ENCODE results near the gene SLC13A3. TPM values are rescaled to one million over a fixed set of nuclear protein-coding genes. Genes with fewer than 3 reads are reported as not detected.
A peak's percentile ranks its signal among the peaks of the same experiment; 100 is the strongest.

SLC13A3 gene
- total RNA-seq, 1 donor from 2014 or later, result not detected

DNA sequence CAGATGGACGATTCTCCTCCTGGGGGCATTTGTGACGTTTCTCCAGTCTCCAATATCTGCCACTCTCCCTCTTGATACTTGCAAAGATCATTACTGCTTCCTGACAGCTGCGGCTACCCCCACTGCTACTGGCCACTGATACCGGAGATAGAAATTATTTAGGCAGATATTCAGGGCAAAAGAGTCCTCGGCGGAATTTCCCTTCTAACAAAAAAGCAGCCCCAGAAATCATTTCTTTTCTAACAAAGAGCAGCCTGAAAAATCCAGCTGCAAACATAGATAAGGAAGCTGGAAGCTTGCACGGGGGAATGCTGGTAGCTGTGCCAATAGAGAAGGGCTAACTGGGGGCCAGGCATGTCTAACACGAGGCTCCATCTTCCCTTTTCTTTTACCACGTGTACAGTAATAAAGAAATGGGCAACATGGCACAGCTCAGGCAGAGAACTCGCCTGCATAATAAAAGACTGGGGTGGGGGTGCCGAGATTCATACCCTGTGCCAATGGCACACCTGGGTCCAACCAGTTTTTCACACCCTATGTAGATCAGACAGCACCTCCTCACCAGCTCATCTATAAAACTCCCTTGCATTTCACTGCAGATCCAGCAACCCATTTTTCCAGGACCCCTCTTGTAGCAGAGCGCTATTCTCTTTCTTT is 31.9 kb upstream of the SLC13A3 start:
- Histone ChIP-seq H3K9me3 (no peaks in the 10 kb centered on the region), H3K27ac (peak overlapping the region in 1 of 2 donors; percentile 62), H3K36me3 (peaks cover 4% of the 10 kb centered on the region in 2 donors), H3K4me1 (peaks cover 12 to 20% of the 10 kb centered on the region in 2 donors), H3K27me3 (no peaks in the 10 kb centered on the region), H3K4me3 (peak overlapping the region; percentile 35 to 61)
- TF ChIP-seq, protein P1, sequence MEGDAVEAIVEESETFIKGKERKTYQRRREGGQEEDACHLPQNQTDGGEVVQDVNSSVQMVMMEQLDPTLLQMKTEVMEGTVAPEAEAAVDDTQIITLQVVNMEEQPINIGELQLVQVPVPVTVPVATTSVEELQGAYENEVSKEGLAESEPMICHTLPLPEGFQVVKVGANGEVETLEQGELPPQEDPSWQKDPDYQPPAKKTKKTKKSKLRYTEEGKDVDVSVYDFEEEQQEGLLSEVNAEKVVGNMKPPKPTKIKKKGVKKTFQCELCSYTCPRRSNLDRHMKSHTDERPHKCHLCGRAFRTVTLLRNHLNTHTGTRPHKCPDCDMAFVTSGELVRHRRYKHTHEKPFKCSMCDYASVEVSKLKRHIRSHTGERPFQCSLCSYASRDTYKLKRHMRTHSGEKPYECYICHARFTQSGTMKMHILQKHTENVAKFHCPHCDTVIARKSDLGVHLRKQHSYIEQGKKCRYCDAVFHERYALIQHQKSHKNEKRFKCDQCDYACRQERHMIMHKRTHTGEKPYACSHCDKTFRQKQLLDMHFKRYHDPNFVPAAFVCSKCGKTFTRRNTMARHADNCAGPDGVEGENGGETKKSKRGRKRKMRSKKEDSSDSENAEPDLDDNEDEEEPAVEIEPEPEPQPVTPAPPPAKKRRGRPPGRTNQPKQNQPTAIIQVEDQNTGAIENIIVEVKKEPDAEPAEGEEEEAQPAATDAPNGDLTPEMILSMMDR (IDR thresholded peaks at IDR 0.05), result no peak
- intact Hi-C loops (cut with DNase I), result loop anchor here (5.0 to 10.0 kb wide), 3 partner anchors 121 to 568 kb away; partner anchors contain the start of gene CD40
- DNase-seq (ENCODE audit: low spot score in 2 of 2), result no peak

DNA sequence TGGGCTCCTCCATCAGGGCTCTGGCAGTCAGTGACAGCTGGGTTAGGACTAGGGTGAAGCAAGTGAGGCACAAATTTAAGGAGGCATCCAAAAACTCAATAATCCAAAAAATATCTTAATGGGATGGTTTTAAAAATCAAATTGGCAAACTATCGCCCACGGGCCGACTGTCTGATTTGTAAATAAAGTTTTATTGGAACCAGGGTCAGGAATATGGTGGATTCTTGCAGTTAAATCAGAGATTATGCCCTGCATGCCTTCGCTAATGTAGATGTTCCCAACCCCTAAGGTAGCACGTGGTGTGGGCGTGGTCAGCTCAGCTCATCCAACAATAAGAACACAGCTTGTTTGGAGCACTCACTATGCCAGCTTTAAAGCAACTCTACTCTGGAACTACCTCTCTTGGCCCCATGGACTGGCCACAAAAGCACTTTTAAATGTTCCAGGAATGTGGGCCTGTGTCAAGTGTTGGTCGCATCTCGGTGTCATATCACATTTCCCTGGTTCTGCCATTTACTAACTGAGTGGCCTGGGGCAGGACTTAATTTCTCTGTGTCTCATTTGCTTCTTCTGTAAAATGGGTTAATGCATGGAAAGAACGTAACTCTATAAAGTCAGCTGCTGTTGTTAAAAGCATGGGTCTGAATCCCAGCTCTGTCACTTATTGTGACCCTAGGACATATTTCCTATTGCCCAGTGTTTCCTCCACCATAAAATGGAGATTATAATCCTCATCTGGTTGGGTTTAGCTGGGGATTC is 31.0 kb upstream of the SLC13A3 start:
- Histone ChIP-seq H3K27ac (no peak overlapping the region), H3K9me3 (no peaks in the 10 kb centered on the region), H3K36me3 (peaks cover 4% of the 10 kb centered on the region in 2 donors), H3K27me3 (no peaks in the 10 kb centered on the region), H3K4me1 (peaks cover 7 to 11% of the 10 kb centered on the region in 2 donors), H3K4me3 (no peak overlapping the region)
- DNase-seq (ENCODE audit: low spot score in 2 of 2), result no peak
- intact Hi-C loops (cut with DNase I), result loop anchor here (5.0 to 10.0 kb wide), 3 partner anchors 120 to 567 kb away; partner anchors contain the start of gene CD40
- TF ChIP-seq, protein P1 (IDR thresholded peaks at IDR 0.05), result no peak

DNA sequence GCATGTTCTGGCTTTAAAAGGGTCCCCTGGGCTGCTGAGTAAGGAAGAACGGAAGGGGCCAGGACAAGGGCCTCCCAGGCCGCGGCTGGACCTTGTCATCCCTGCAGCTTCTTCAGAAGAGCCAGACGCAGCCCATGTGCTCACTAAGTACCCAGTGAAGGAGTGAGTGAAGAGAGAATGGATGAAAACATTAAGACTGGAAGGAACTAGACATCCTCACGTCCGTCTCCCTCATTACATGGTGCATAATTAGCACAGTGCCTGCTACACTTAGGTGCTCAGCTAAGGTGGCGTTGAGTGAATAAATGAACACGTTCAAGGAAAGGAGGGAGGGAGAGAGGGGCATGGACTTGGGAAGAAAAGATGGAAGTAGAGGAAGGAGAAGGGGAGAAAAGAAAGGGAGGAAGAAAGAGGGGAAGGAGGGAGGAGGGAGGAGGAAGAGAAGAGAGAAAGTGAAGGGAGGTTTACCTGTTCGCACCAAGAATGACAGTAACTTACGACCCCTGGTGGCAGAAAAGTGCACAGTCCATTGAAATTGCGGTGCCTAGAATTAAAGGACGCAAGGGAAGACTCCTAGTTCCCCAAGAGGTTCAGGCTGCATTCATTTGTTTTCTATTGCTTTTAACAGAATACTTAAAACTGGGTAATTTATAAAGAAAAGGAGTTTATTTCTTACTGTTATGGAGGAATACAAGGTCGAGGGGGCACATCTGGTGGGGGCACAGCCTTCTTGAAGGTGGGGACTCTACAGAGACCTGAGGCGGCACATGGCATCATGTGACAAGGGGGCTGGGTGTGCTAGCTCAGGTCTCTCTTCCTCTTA is 30.0 kb upstream of the SLC13A3 start:
- Histone ChIP-seq H3K4me1 (peaks cover 7 to 10% of the 10 kb centered on the region in 2 donors), H3K9me3 (no peaks in the 10 kb centered on the region), H3K27ac (no peak overlapping the region), H3K4me3 (no peak overlapping the region), H3K27me3 (no peaks in the 10 kb centered on the region), H3K36me3 (peaks cover 0 to 4% of the 10 kb centered on the region in 2 donors)
- DNase-seq (ENCODE audit: low spot score in 2 of 2), result peak in 1 of 2 donors; percentile 69
- intact Hi-C loops (cut with DNase I), result loop anchor here (5.0 to 10.0 kb wide), 3 partner anchors 119 to 566 kb away; partner anchors contain the start of gene CD40
- TF ChIP-seq, protein P1 (IDR thresholded peaks at IDR 0.05), result peak; percentile 47 to 71 (median 52)

DNA sequence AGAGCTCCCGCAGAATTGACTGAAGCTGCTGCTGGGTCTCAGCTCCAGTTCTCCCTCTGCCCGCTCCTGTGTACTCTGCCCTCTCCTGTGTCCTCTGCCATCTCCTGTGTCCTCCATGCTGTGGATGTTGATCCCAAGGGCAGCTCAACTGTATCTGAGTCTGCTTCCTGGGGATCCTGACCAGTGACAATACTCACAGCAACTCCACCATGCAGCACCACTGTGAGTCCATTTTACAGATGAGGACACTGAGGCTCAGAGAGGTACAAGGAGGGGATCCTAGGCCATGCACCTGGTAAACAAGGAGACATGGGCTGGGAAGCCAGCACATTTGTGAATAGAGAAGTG is 29.4 kb upstream of the SLC13A3 start:
- TF ChIP-seq, protein P1 (IDR thresholded peaks at IDR 0.05), result no peak
- Histone ChIP-seq H3K4me3 (no peak overlapping the region), H3K27me3 (no peaks in the 10 kb centered on the region), H3K4me1 (peaks cover 7 to 10% of the 10 kb centered on the region in 2 donors), H3K9me3 (no peaks in the 10 kb centered on the region), H3K36me3 (peaks cover 0 to 2% of the 10 kb centered on the region in 2 donors), H3K27ac (no peak overlapping the region)
- no peak for DNase-seq (ENCODE audit: low spot score in 2 of 2)
- intact Hi-C loops (cut with DNase I), result loop anchor here (5.0 to 10.0 kb wide), 3 partner anchors 118 to 566 kb away; partner anchors contain the start of gene CD40

DNA sequence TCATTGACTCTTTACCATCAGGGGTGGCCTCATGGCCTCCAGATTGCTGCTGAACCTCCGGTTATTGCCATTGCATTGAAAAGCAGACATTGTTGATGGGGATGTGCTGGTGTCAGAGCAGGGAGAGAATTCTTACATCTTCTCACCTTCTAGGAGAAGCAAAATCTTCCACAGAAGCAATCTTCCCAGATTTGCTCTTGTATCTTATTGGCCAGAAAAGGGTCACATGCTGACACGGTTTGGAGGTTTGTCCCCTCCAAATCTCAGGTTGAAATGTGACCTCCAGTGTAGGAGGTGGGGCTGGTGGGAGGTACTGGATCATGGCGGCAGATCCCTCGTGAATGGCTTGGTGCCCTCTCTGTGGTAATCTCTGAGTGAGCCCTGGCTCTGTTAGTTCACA is 27.3 kb upstream of the SLC13A3 start:
- H3K4me3 ChIP-seq, result no peak overlapping the region
- H3K36me3 ChIP-seq, result no peaks in the 10 kb centered on the region
- TF ChIP-seq, protein P1 (IDR thresholded peaks at IDR 0.05), result no peak
- H3K9me3 ChIP-seq, result no peaks in the 10 kb centered on the region
- intact Hi-C loops (cut with DNase I), result no loop called here
- no peaks in the 10 kb centered on the region for H3K27me3 ChIP-seq
- peaks cover 7 to 8% of the 10 kb centered on the region in 2 donors for H3K4me1 ChIP-seq
- DNase-seq (ENCODE audit: low spot score in 2 of 2), result no peak
- H3K27ac ChIP-seq, result no peak overlapping the region

All from ascending aorta (tissue), 2 donors.